ENCODE data around the gene COL11A2. TPM values are rescaled to one million over a fixed set of nuclear protein-coding genes. Genes with fewer than 3 reads are reported as not detected.

Gene COL11A2
- total RNA-seq, 1 donor, result 1.8 TPM

DNA sequence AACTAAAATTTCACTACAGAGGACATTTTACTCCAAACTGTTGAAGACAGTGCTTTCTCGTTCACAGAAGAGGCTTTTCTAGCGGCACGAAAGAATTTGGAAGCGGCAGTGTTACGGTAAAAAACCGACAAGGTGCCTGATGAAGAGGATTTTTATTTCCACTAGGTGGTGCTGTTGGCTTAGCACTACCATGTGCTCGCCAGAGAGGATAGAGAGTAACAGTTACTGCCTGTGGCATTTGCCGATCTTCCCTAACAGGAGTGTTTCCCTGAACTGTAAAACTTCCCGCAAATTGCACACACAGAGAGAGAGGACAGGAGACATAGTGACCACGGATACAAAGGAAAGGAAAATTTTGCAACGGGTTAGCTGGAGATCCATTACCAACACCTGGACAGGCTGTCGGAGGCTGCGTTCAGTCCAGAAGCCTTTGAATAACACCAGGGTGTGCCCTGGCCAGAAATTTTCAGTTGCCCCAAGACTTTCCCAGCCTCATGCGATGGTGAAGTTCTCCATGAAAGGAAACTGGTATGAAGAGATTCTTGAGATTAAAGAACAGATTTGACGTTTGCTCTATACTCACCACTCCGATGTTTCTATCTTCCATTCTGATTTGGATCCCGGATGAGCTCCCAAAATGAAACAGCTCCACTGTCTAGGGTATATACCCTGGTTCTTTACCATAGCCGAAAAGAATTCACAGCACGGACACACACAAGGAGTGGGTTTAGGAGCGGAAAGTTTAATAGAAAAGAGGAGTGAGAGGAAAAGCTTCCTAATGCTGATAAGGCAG lies 68.3 kb downstream of the COL11A2 start:
- no peak overlapping the region for H3K4me3 ChIP-seq (ENCODE audit: insufficient read depth, low read length)
- H4K20me1 ChIP-seq (ENCODE audit: insufficient read depth, low read length), result no peaks in the 10 kb centered on the region
- no peaks in the 10 kb centered on the region for H3K79me2 ChIP-seq (ENCODE audit: insufficient read depth, low read length)
- DNase-seq (ENCODE audit: insufficient read length, low spot score, missing footprints), result peak; percentile 23
- no peak overlapping the region for H2AFZ ChIP-seq (ENCODE audit: low read length)
- no peak overlapping the region for H3K4me2 ChIP-seq (ENCODE audit: insufficient read depth, low read length)
- H3K4me1 ChIP-seq (ENCODE audit: insufficient read depth, low read length), result no peaks in the 10 kb centered on the region
- peaks cover 4% of the 10 kb centered on the region for H3K9me3 ChIP-seq (ENCODE audit: low read depth, low read length)
- H3K27ac ChIP-seq (ENCODE audit: low read depth, low read length), result no peak overlapping the region
- peaks cover 28% of the 10 kb centered on the region for H3K27me3 ChIP-seq (ENCODE audit: insufficient read depth, low read length)
- H3K36me3 ChIP-seq (ENCODE audit: insufficient read depth, low read length), result no peaks in the 10 kb centered on the region
- peak; percentile 61 for TF ChIP-seq CTCF (IDR thresholded peaks at IDR 0.05; ENCODE audit: extremely low read depth, low read depth, low read length)

GRCh38 chr6:33123181-33123580 lies 69.1 kb downstream of the COL11A2 start:
- no peaks in the 10 kb centered on the region for H3K36me3 ChIP-seq (ENCODE audit: insufficient read depth, low read length)
- no peak overlapping the region for H2AFZ ChIP-seq (ENCODE audit: low read length)
- DNase-seq (ENCODE audit: insufficient read length, low spot score, missing footprints), result no peak
- no peaks in the 10 kb centered on the region for H3K4me1 ChIP-seq (ENCODE audit: insufficient read depth, low read length)
- H3K79me2 ChIP-seq (ENCODE audit: insufficient read depth, low read length), result no peaks in the 10 kb centered on the region
- TF ChIP-seq CTCF (IDR thresholded peaks at IDR 0.05; ENCODE audit: extremely low read depth, low read depth, low read length), result no peak
- H4K20me1 ChIP-seq (ENCODE audit: insufficient read depth, low read length), result no peaks in the 10 kb centered on the region
- H3K27me3 ChIP-seq (ENCODE audit: insufficient read depth, low read length), result peaks cover 22% of the 10 kb centered on the region
- H3K4me3 ChIP-seq (ENCODE audit: insufficient read depth, low read length), result no peak overlapping the region
- H3K27ac ChIP-seq (ENCODE audit: low read depth, low read length), result no peak overlapping the region
- H3K4me2 ChIP-seq (ENCODE audit: insufficient read depth, low read length), result no peak overlapping the region
- H3K9me3 ChIP-seq (ENCODE audit: low read depth, low read length), result peaks cover 4% of the 10 kb centered on the region

DNA sequence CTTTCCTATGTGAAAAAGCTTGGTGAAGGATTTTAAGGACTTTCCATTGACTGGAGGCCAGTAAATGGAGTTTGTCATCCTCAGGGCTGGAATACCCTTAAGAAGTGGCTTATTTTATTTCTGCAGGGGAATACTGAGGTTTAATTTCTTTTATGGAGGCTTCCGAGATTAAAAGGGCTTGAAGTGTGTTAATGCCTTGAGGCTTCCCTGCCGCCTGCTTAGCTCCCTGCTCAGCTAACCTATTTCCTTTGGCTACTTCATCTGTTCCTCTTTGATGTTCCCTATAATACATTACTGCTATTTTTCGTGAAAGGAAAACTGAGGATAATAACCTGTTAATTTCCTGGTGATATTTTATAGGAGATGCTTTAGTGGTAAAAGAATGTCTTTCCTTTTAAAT lies 72.3 kb downstream of the COL11A2 start:
- Histone ChIP-seq H4K20me1 (ENCODE audit: insufficient read depth, low read length) (no peaks in the 10 kb centered on the region), H3K36me3 (ENCODE audit: insufficient read depth, low read length) (no peaks in the 10 kb centered on the region), H3K4me1 (ENCODE audit: insufficient read depth, low read length) (no peaks in the 10 kb centered on the region), H3K4me3 (ENCODE audit: insufficient read depth, low read length) (no peak overlapping the region), H3K27ac (ENCODE audit: low read depth, low read length) (no peak overlapping the region), H3K27me3 (ENCODE audit: insufficient read depth, low read length) (peaks cover 48% of the 10 kb centered on the region), H3K4me2 (ENCODE audit: insufficient read depth, low read length) (no peak overlapping the region), H3K79me2 (ENCODE audit: insufficient read depth, low read length) (no peaks in the 10 kb centered on the region), H3K9me3 (ENCODE audit: low read depth, low read length) (peaks cover 4% of the 10 kb centered on the region), H2AFZ (ENCODE audit: low read length) (no peak overlapping the region)
- TF ChIP-seq CTCF (IDR thresholded peaks at IDR 0.05; ENCODE audit: extremely low read depth, low read depth, low read length), result no peak
- no peak for DNase-seq (ENCODE audit: insufficient read length, low spot score, missing footprints)

DNA sequence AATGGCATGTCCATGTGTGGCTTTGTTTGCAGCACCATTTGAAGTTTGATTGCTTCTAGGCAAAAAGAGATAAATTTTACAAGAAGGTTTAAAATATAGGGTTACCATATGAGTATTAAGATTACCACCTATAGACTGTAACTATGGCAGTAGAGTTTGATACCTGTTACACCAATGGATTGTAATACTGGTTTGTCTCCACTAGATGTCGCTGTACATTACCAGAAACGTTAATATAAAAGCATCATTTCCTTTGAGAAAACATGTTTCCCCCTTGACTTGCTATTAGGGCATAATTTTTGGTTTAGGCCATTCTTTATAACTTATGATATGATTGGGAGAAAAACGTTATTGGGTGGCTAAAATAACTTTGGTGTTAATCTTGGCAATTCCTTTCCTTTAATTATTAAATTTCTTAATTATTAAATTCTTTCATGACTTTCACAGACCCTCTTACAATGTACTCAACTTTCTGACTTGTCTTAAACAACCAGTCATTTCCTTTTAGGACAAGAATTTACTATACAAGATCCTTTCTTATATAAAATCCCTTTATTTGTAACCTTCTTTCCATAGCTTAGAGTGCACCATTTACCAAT lies 73.6 kb downstream of the COL11A2 start:
- peaks cover 3% of the 10 kb centered on the region for H4K20me1 ChIP-seq (ENCODE audit: insufficient read depth, low read length)
- H3K27me3 ChIP-seq (ENCODE audit: insufficient read depth, low read length), result peaks cover 61% of the 10 kb centered on the region

More for the DNA sequence above, 73.6 kb downstream of the COL11A2 start:
- Histone ChIP-seq H3K9me3 (ENCODE audit: low read depth, low read length) (no peaks in the 10 kb centered on the region), H3K4me3 (ENCODE audit: insufficient read depth, low read length) (no peak overlapping the region), H3K27ac (ENCODE audit: low read depth, low read length) (no peak overlapping the region), H3K79me2 (ENCODE audit: insufficient read depth, low read length) (no peaks in the 10 kb centered on the region), H3K4me2 (ENCODE audit: insufficient read depth, low read length) (no peak overlapping the region), H2AFZ (ENCODE audit: low read length) (no peak overlapping the region), H3K4me1 (ENCODE audit: insufficient read depth, low read length) (no peaks in the 10 kb centered on the region), H3K36me3 (ENCODE audit: insufficient read depth, low read length) (no peaks in the 10 kb centered on the region)
- DNase-seq (ENCODE audit: insufficient read length, low spot score, missing footprints), result no peak
- peak; percentile 76 for TF ChIP-seq CTCF (IDR thresholded peaks at IDR 0.05; ENCODE audit: extremely low read depth, low read depth, low read length)

Data from osteoblast (primary cell).